GM19438 (cell line): Measurements from ENCODE around the gene USP8.

Experiments
- ATAC-seq: cut with Tn5 transposase; IDR thresholded peaks from one replicate; pipeline ENCODE4 v1.9.1; 2021; ENCODE audit warnings: low read depth; ENCODE audit not compliant: unreplicated experiment

The USP8 gene

GRCh38 chr15:50531163-50531562 lies 107.0 kb downstream of the USP8 start:
- no peak for ATAC-seq

DNA sequence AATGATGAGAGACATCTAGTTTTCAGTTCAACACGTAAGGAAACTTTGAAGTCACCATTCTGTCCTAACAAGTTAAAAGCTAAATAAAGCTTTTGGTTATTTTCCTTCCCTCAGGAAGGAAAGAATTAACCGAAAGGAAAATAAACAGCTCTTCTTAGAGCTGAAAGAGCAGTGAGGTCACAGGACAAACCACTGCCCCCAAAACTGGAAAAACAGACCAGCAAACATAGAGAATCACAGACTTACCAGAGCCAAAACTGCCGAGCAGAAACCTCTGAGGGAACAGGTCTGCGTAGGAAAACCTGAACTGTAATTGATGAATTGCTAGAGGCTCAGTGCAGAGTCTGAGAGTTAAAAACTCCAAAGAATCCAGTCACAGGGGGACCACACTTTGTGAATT lies 107.6 kb downstream of the USP8 start:
- no peak for ATAC-seq

DNA sequence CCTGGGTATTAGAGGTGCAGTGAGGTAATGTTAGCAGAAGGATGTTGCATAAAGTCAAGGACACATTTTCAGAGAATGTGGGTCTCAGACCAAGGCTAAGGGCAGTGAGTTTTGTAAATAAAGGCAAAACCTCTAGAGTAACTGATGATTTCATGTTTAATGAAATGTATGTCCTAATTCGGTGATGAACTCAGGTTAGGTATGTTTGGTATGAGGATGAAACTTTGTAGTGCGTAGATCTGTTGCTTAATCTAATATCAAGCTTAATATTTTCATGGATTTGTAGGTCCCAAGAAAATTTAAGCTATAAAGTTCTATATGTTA lies 118.6 kb downstream of the USP8 start:
- no peak for ATAC-seq

DNA sequence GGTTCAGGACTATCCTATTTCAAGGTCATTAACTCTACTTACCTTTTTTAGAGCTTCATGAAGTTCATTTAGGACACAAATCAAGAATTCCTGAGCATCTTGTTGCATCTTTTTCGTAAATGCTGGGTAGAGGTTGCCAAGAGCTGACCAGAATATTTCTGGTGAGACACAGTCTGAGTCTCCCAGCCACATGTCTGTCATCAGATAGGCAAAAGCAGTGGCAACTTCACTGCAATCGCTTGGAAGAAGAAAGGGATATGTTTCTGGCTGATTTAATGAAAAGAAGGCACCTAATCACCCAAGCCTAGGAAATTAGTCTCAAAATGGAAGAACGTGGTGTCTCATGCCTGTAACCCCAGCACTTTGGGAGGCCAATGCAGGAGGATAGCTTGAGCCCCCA lies 119.4 kb downstream of the USP8 start:
- ATAC-seq = no peak

GRCh38 chr15:50544368-50544767 lies 120.2 kb downstream of the USP8 start:
- ATAC-seq = no peak

DNA sequence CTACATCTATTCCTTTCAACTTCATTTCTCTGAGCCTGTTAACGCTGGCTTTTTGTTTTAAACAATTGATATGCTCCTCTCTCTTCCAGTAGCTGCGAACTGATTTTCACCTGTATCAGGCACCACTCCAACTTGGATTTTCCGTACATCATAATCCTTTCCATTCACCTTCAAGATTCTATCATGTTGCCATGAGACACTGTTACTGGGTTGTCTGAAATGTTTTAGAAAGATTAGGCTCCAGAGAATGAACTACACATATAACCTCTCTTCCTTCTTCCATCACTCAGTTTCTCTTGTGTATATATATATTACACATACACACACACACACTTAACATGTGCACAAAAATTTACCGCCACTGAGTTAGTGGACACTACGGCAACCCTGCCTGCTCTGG lies 122.4 kb downstream of the USP8 start, which contains the start of gene USP50:
TSS of gene USP50 (minus strand) at position 101 of the 400 bp plus-strand sequence. CDS start 141 bp downstream, outside the sequence.
- ATAC-seq = no peak

DNA sequence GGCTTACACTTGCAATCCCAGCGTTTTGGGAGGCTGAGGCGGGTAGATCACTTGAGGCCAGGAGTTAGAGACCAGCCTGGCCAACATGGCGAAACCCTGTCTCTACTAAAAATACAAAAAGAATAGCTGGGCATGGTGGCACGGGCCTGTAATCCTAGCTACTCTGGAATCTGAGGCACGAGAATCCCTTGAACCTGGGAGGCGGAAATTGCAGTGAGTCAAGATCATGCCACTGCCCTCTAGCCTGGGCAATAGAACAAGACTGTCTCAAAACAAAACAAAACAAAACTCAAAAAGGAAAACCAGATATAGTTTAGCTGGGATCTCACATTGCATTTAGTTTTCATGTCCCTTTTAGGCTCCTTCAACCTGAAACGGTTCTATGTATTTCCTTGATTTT lies 125.1 kb downstream of the USP8 start:
- no peak for ATAC-seq

DNA sequence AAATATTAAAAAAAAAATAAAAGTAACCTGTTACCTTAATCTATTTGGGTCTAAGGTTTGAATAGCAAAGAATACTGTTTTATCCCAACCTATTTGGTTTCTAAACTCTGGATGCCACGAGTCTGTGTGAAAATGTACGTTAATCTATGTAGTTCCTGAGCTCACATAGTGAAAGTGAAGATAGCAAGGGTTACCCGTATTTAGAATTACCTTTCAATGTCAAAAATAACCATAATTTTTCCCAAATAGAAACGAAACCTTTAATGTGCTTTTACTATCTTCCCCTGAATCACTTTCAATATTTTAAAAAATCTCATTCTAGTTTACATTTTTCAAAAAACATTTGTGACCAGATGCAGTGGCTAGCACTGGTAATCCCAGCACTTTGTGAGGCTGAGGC lies 128.0 kb downstream of the USP8 start:
- ATAC-seq = no peak

GRCh38 chr15:50556642-50557371 lies 132.6 kb downstream of the USP8 start:
- no peak for ATAC-seq

DNA sequence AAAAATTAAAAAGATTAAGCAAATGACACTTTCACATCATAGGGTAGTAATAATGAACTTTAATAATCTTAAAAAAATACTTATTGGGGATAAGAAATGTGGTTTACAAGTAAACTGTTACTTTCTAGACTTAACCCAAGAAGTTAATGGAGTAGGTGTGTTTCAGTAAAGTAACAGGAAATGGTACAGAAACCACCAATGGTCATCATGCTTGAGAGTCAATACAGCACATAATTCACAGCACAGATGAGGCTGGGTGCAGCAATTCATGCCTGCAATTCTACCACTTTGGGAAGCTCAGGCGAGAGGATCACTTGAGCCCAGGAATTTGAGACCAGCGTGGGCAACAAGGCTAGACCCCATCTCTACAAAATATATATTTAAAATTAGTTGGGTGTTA lies 133.8 kb downstream of the USP8 start:
- no peak for ATAC-seq

- ATAC-seq = no peak
These were observed 138.8 kb downstream of the USP8 start for GRCh38 chr15:50562735-50563640.

- no peak for ATAC-seq
These were observed 139.6 kb downstream of the USP8 start for GRCh38 chr15:50563756-50564155.
